ENCODE data around the gene HNRNPLL.

DNA sequence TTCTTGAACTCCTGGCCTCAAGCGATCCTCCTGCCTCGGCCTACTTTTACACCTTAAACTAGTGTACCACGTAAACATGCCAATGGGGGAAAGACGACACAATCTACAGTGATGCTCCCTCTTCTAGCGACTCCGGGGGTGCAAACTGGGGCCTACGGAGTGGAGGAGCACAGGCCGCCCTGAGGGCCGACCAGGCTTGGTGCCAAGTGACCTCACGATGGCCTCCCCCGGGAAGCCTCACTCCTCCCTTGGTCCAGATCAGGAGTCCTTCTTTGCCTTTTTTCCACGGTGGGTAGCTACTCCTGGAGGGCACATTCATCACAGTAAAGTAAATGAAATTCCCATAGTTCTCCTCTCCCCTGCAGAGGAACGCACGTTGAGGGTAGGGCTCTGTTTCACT, 73.5 kb downstream of the HNRNPLL start:
- TF ChIP-seq POLR2A (IDR thresholded peaks at IDR 0.05; ENCODE audit: borderline replicate concordance, extremely low read depth, insufficient read depth, insufficient read length) (no peak), TCF7L2 (IDR thresholded peaks at IDR 0.05; ENCODE audit: borderline replicate concordance, extremely low read depth, insufficient read depth, insufficient read length) (no peak), ZNF274 (IDR thresholded peaks at IDR 0.05; ENCODE audit: low read depth, low read length) (no peak), EZH2 (IDR thresholded peaks at IDR 0.05) (no peak), CTCF (IDR thresholded peaks at IDR 0.05 in 2 of 3, conservative IDR thresholded peaks at IDR 0.05 in 1 of 3; ENCODE audit: borderline replicate concordance in 1 of 3, insufficient read depth in 1 of 3, low read depth in 2 of 3, low read length in 2 of 3) (no peak), YY1 (IDR thresholded peaks at IDR 0.05; ENCODE audit: extremely low read depth, insufficient replicate concordance, low read depth, low read length) (no peak), JUND (IDR thresholded peaks at IDR 0.05) (no peak), EGR1 (IDR thresholded peaks at IDR 0.05; ENCODE audit: low read depth) (no peak), EZH2phosphoT487 (IDR thresholded peaks at IDR 0.05; ENCODE audit: borderline replicate concordance) (no peak), SP1 (IDR thresholded peaks at IDR 0.05; ENCODE audit: low read depth) (no peak), RAD21 (IDR thresholded peaks at IDR 0.05; ENCODE audit: low read depth) (no peak), POLR2AphosphoS5 (IDR thresholded peaks at IDR 0.05; ENCODE audit: low read depth, low read length) (no peak), SRF (IDR thresholded peaks at IDR 0.05; ENCODE audit: low read depth) (no peak)
